SIG-M5 treated with dmso at 0.1 percent for 504 hours (cell line): Measurements from ENCODE around the gene GPA33.

Experiments
- DNase-seq: peaks from one replicate; lab custom pipeline; 2025; ENCODE audit not compliant: unreplicated experiment; lab: John Stamatoyannopoulos, UW

The GPA33 gene

GRCh38 chr1:167088746-167089417 lies 1.3 kb downstream of the GPA33 start:
- no peak for DNase-seq

GRCh38 chr1:167086768-167087167 lies 3.4 kb downstream of the GPA33 start:
- DNase-seq, result no peak

GRCh38 chr1:167086033-167086432 lies 4.1 kb downstream of the GPA33 start:
- no peak for DNase-seq

GRCh38 chr1:167084757-167085156 lies 5.4 kb downstream of the GPA33 start:
- no peak for DNase-seq

GRCh38 chr1:167083871-167084270 lies 6.3 kb downstream of the GPA33 start:
- DNase-seq, result no peak

GRCh38 chr1:167083066-167083665 lies 7.0 kb downstream of the GPA33 start:
- no peak for DNase-seq

- peak; percentile 44 for DNase-seq
Measured at GRCh38 chr1:167082511-167083027, 7.6 kb downstream of the GPA33 start.

- DNase-seq, result no peak
Measured at GRCh38 chr1:167081594-167082156, 8.5 kb downstream of the GPA33 start.

- DNase-seq, result no peak
Measured at GRCh38 chr1:167077868-167078210, 12.3 kb downstream of the GPA33 start.

- DNase-seq, result no peak
Measured at GRCh38 chr1:167077128-167077867, 12.9 kb downstream of the GPA33 start.

- no peak for DNase-seq
Measured at GRCh38 chr1:167076136-167076710, 14.0 kb downstream of the GPA33 start.

GRCh38 chr1:167071286-167071685 lies 18.9 kb downstream of the GPA33 start:
- no peak for DNase-seq

GRCh38 chr1:167068761-167069160 lies 21.4 kb downstream of the GPA33 start:
- no peak for DNase-seq

- no peak for DNase-seq
Measured at GRCh38 chr1:167067904-167068303, 22.3 kb downstream of the GPA33 start.

- DNase-seq, result peak; percentile 69
Measured at GRCh38 chr1:167066333-167067122, 23.6 kb downstream of the GPA33 start.

GRCh38 chr1:167065471-167065870 lies 24.7 kb downstream of the GPA33 start:
- DNase-seq, result no peak

- no peak for DNase-seq
Measured at GRCh38 chr1:167064621-167065020, 25.6 kb downstream of the GPA33 start.

GRCh38 chr1:167061073-167061464 lies 29.1 kb downstream of the GPA33 start:
- no peak for DNase-seq

GRCh38 chr1:167060141-167061072 lies 29.8 kb downstream of the GPA33 start:
- peak; percentile 14 for DNase-seq

- DNase-seq, result no peak
Measured at GRCh38 chr1:167059809-167060107, 30.4 kb downstream of the GPA33 start.
